CD4-positive, alpha-beta T cell treated with Interleukin-4 for 4 hours (primary cell): Measurements from ENCODE around the gene GAPDH.
"Not testable (repeated sequence)": the region's sequence is repeated elsewhere in the genome, so short reads cannot be mapped to it uniquely, and the experiment has no call there.

Experiments used
- DNase-seq: peaks from one replicate; pipeline ENCODE4 v3.0.0-alpha.2; 2020

Gene GAPDH

DNA sequence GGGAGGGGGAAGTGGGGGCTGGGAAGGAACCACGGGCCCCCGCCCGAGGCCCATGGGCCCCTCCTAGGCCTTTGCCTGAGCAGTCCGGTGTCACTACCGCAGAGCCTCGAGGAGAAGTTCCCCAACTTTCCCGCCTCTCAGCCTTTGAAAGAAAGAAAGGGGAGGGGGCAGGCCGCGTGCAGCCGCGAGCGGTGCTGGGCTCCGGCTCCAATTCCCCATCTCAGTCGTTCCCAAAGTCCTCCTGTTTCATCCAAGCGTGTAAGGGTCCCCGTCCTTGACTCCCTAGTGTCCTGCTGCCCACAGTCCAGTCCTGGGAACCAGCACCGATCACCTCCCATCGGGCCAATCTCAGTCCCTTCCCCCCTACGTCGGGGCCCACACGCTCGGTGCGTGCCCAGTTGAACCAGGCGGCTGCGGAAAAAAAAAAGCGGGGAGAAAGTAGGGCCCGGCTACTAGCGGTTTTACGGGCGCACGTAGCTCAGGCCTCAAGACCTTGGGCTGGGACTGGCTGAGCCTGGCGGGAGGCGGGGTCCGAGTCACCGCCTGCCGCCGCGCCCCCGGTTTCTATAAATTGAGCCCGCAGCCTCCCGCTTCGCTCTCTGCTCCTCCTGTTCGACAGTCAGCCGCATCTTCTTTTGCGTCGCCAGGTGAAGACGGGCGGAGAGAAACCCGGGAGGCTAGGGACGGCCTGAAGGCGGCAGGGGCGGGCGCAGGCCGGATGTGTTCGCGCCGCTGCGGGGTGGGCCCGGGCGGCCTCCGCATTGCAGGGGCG lies at the start of gene GAPDH:
Gene GAPDH, plus strand, starts transcription at position 595 of the 772 bp plus-strand sequence. CDS start 316 bp downstream, outside the sequence.
- peak; percentile 91 for DNase-seq

- DNase-seq, result no peak
Observed at GRCh38 chr12:6488240-6488639, 46.1 kb upstream of the GAPDH start.

GRCh38 chr12:6489449-6489848 lies 44.9 kb upstream of the GAPDH start:
- DNase-seq, result no peak

DNA sequence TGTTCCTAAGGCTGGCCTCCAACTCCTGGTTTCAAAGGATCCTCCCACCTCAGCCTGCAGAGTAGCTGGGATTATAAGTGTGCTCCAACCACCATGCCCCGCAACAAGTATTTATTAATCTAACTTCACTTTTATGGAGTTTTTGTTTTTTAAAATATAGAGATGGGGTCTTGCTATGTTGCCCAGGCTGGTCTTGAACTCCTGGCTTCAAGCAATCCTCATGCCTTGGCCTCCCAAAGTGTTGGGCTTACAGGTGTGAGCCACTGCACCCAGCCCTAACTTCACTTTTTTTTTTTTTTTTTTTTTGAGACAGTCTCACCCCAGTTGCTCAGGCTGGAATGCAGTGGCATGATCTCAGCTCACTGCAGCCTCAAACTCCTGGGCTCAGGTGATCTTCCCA lies 43.6 kb upstream of the GAPDH start:
- not testable (repeated sequence) for DNase-seq

DNA sequence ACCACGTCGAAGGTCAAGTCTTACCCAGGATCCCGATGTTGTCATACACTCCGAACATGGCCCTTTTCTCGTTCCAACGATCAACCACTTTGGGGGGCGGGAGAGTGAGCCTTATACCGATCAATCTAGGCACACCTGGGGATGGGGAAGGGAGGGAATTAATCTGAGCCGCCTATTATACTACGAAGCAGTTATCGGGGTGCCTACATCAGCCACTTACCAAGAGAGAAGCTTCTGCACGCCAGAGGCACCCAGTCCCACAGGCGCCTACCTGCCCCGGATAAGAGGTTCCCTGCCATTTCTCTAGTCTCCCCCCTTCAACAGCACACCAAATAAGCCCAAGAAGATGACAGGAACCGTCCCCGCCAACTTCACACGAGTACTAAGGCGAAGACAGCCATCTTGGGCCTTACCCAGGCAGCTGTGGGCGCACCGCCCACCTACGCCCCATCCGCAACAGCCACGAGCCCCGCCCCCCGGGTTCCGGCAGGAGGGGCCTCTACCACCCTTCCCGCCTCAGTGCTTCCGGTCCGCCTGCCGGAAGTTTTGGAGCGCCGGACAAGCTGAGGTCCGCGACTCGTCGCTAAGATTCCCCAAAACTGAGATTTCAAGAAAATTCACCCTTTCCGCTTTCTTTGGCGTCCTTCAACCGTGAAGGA lies 41.4 kb upstream of the GAPDH start, which contains the start of gene MRPL51:
Gene MRPL51, minus strand, starts transcription at position 425 of the 659 bp plus-strand sequence. Its CDS starts 126 bp downstream, at position 299.
- DNase-seq, result peak; percentile 94

- DNase-seq, result peak; percentile 96
Observed at GRCh38 chr12:6493497-6494257, 40.6 kb upstream of the GAPDH start, which contains the start of gene NCAPD2. TSS of gene NCAPD2 (plus strand) at chr12:6494102. CDS start at chr12:6495099, 997 bp downstream.

- DNase-seq, result no peak
Observed at GRCh38 chr12:6494258-6494743, 40.0 kb upstream of the GAPDH start.

GRCh38 chr12:6494968-6495367 lies 39.3 kb upstream of the GAPDH start:
- DNase-seq, result no peak

DNA sequence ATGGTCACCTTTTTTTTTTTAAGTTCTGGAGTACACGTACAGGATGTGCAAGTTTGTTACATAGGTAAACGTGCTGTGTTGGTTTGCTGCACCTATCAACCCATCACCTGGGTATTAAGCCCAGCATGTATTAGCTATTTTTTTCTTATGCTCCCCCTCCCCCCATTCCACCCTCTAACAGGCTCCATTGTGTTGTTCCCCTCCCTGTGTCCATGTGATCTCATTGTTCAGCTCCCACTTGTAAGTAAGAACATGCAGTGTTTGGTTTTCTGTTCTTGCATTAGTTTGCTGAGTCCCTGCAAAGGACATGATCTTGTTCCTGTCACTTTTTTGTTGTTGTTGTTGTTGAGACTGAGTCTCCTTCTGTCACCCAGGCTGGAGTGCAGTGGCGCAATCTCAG lies 37.0 kb upstream of the GAPDH start:
- not testable (repeated sequence) for DNase-seq

DNA sequence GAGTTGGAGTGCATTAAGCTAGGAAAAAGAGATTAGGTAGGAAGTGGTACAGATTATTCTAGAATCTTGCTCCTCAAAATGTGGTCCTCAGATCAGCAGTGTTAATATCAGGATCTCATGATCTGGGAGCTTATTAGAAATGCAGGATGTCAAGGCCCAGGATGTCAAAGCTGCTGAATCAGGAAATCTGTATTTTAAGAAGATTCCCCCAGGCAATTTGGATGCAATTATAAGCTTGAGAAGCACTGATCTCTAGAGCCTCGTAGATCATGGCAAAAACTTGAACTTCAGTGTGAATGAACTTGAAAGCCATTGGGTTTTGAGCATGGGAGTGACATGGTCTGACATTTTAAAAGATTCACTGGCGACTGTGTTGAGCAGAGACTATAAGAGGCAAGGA lies 33.9 kb upstream of the GAPDH start:
- DNase-seq, result no peak

DNA sequence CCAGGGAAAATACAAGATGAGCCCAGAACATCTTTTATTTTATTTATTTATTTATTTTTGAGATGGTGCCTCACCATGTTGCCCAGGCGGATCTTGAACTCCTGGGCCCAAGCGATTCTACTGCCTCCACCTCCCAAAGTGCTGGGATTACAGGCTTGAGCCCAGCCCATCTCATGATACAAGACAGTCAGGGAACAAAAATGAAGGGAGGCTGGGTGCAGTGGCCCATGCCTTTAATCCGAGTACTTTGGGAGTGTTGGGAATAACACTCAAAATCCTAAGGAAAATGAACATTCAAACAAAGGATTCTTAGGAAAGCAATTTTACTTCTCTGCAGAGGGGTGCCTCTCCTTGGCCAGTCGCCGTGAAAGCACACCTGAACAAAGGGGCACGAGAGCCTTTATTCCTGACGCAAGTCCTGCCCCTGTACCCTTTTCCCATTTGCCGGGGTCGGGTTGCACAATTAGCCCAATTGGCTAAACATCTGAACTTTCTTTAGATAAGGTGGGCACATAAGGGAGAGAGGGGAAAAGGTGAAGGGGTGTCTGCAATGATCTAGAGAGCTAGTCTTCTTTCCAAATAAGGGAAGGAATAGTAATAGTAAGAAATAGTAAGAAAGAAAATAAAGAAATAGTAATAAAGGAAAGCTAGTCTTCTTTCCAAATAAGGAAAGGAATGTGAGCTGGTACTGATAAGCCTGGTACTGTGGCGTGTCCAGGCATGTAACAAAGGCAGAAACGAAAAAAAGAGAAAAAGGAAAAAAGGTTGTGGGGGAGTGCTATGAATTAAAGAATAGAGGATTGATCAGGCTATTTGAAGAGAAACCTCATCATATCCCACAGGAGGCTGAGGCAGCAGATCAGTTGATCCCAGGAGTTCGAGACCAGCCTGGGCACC lies 27.0 kb upstream of the GAPDH start:
- DNase-seq, result no peak

GRCh38 chr12:6508087-6508486 lies 26.2 kb upstream of the GAPDH start:
- no peak for DNase-seq

GRCh38 chr12:6520186-6520585 lies 14.1 kb upstream of the GAPDH start:
- no peak for DNase-seq

DNA sequence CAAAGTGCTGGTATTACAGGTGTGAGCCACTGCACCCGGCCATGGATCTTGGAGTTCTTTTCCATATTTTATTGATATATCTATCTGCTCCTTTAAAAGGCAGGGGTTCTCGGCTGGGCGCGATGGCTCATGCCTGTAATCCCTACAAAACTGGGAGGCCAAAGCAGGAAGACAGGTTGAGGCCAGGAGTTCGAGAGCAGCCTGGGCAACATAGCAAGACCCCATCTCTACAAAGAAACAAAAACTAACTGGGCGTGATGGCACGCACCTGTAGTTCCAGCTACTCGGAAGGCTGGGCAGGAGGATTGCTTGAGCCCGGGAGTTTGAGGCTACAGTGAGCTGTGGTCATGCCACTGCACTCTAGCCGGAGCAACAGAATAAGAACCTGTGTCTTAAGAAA lies 12.1 kb upstream of the GAPDH start:
- no peak for DNase-seq

- no peak for DNase-seq
Observed at GRCh38 chr12:6523708-6524107, 10.6 kb upstream of the GAPDH start.

GRCh38 chr12:6524648-6525047 lies 9.7 kb upstream of the GAPDH start:
- DNase-seq, result no peak

- no peak for DNase-seq
Observed at GRCh38 chr12:6526201-6526600, 8.1 kb upstream of the GAPDH start.

DNA sequence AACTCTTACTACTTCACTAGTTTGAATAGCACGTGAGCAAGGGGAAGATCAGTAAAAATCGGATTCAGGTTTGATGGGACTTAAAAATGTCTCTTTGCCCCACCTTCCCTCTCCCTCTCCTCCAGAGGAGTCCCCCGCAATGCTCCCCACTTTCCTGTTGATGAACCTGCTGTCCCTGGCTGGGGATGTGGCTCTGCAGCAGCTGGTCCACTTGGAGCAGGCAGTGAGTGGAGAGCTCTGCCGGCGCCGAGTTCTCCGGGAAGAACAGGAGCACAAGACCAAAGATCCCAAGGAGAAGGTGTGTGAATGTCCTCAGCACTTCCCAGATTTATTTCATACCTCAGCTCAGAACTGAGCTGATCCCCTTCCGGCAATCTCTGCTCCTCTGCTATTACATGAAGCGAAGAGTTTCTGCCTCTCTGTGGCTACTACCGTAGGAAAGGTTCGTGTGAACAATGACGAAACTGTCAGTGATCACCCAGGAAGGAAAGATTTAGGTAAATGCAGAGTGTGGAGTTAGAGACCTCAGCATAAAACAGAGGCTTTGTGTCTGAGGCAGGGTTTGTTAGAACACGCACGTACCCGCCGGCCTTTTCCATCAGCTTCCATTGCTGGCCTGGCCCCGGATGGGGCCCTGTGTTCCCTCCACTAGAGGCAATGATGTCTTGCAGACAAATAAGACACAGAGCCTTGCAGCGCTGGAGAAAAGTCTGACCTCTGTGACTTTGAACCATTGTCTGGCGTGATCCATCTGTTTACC lies 7.4 kb upstream of the GAPDH start:
- no peak for DNase-seq

GRCh38 chr12:6527711-6528110 lies 6.6 kb upstream of the GAPDH start:
- DNase-seq, result no peak

- DNase-seq, result no peak
Observed at GRCh38 chr12:6528539-6529235, 5.6 kb upstream of the GAPDH start.

DNA sequence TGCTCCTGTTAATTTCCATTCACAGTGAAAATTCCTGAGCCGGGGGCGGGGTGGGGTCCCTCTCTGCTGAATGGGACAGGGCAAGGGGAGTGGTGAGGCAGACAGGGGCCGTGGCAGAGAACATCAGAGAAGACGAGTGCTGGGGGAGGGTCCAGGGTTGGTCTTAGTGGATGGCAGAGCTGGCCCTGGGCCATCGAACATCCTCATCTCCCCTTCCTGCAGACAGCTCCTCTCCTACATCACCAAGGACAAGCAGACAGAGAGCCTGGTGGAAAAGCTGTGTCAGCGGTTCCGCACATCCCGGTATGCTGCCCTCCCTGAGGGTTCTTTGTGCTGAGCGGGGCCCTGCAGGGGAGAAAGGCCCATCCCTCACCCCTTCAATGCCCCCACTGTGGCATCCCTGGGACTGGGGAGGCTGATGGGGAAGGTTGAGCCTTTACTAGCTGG lies 5.0 kb upstream of the GAPDH start:
- DNase-seq, result no peak
